H1 (cell line): Measurements from ENCODE around the gene SEZ6. TPM values are rescaled to one million over a fixed set of nuclear protein-coding genes. Genes with fewer than 3 reads are reported as not detected.
A peak's percentile ranks its signal among the peaks of the same experiment; 100 is the strongest.

Experiments used
- ASH2L ChIP-seq: fragments of 200-600, 300-600 bp; sonication (generic); IDR thresholded peaks from one replicate; pipeline ENCODE4 v1.7.1; 2017; ENCODE audit warnings: low read length
- CTCF ChIP-seq, 3 experiments: IDR thresholded peaks; 1 replicate in 2 of 3; 2 replicates in 1 of 3; pipeline versions ENCODE4 v1.5.1 to v1.6.1; 2011; ENCODE audit warnings: low read length in 3 of 3, mild to moderate bottlenecking in 3 of 3, inconsistent platforms in 2 of 3, low read depth in 1 of 3, moderate library complexity in 1 of 3; ENCODE audit not compliant: insufficient read depth in 1 of 3; ENCODE audit errors: control extremely low read depth in 1 of 3
- EGR1 ChIP-seq: IDR thresholded peaks from 2 replicates; pipeline ENCODE4 v1.6.1; 2011; ENCODE audit warnings: low read depth, low read length, borderline replicate concordance
- KDM4A ChIP-seq: IDR thresholded peaks from one replicate; pipeline ENCODE4 v1.7.1; 2012; ENCODE audit warnings: low read depth, mild to moderate bottlenecking, moderate library complexity, low read length, inconsistent platforms; ENCODE audit not compliant: severe bottlenecking
- POLR2AphosphoS5 ChIP-seq: IDR thresholded peaks from 2 replicates; pipeline ENCODE4 v1.6.1; 2011; ENCODE audit warnings: low read depth, low read length
- SAP30 ChIP-seq: fragments of 300-600 bp; sonication (generic); IDR thresholded peaks from 2 replicates; pipeline ENCODE4 v1.7.1; 2012; ENCODE audit warnings: low read length, moderate library complexity, mild to moderate bottlenecking, inconsistent platforms; ENCODE audit not compliant: insufficient read depth, insufficient replicate concordance
- TBP ChIP-seq: IDR thresholded peaks from 2 replicates; pipeline ENCODE4 v1.6.1; 2011; ENCODE audit warnings: low read depth, low read length, improper control_type of control experiment
- polyA plus RNA-seq, 7 experiments: library from polyadenylated mRNA; depleted of rRNA in 3 of 7; stranded (reverse) in 5 of 7; unstranded in 2 of 7; fragments of >200 nt in 5 of 7; fragments of 200-250 nt in 2 of 7; gene quantifications; 1 replicate in 5 of 7; 2 replicates in 1 of 7; 4 replicates in 1 of 7; pipeline versions ENCODE4 v1.2.1 to v1.2.3, GENCODE V29; 2011 to 2013; ENCODE audit warnings: missing spikeins in 2 of 7, mixed read lengths in 2 of 7
- total RNA-seq: library from RNA; stranded (reverse); fragmentation: NEBNext Ultra II Directional; extraction: Animal tissue kit (Norgen Biotek cat#: 25700); gene quantifications from 2 replicates; pipeline ENCODE4 v1.2.1, GENCODE V29; 2021

SEZ6 gene
- total and polyA plus RNA-seq, 2 of the 8 experiments (the other 6 are each of a cell fraction or from before 2014, with no cell fraction given) = 6.9 to 16.1 TPM

GRCh38 chr17:28950017-28950751 is 55.6 kb downstream of the SEZ6 start (continued):
- TF ChIP-seq KDM4A (peak; percentile 14), TBP (peak; percentile 41; the same call in 1 of the 2 replicates), ASH2L (peak; percentile 19), CTCF (IDR thresholded peaks at IDR 0.05; ENCODE audit: control extremely low read depth in 1 of 3, insufficient read depth in 1 of 3, low read depth in 1 of 3, low read length in 3 of 3) (peak in 1 of 3 experiments; percentile 1; a peak in 1 of 4 replicates), SAP30 (peak; percentile 51), EGR1 (no peak), POLR2AphosphoS5 (0 out of 2 replicates have a peak, but pooled peaks have one; percentile 19)
